Coronary artery (tissue), 2 donors: Measurements from ENCODE around the gene CASP7.

Experiments
- DNase-seq: peaks from one replicate; pipeline ENCODE4 v3.0.0-alpha.2; 2017; ENCODE audit warnings: low spot score
- H3K27ac ChIP-seq, 2 donors: fragments of 200-600 bp; sonication (generic); one replicate each; pipeline ENCODE4 v1.5.1; 2016 to 2019
- H3K4me3 ChIP-seq: fragments of 200-600 bp; sonication (generic); 2 replicates; pipeline ENCODE4 v1.5.1; 2016; ENCODE audit warnings: mild to moderate bottlenecking, moderate library complexity
- CTCF ChIP-seq: fragments of 200-600 bp; sonication (generic); IDR thresholded peaks from one replicate; pipeline ENCODE4 v1.5.1; 2019; ENCODE audit warnings: antibody characterized with exemption

CASP7 gene

GRCh38 chr10:113711142-113711541 is 31.4 kb downstream of the CASP7 start:
- DNase-seq, result no peak
- Histone ChIP-seq H3K27ac (no peak overlapping the region), H3K4me3 (no peak overlapping the region)
- TF ChIP-seq CTCF, result no peak

GRCh38 chr10:113712024-113712423 is 32.3 kb downstream of the CASP7 start:
- DNase-seq, result no peak
- no peak overlapping the region for H3K27ac ChIP-seq
- H3K4me3 ChIP-seq, result no peak overlapping the region
- TF ChIP-seq CTCF, result no peak

- DNase-seq, result no peak
- no peak overlapping the region for H3K4me3 ChIP-seq
Measured at GRCh38 chr10:113712755-113713639, 33.3 kb downstream of the CASP7 start.

GRCh38 chr10:113713640-113713982 is 33.9 kb downstream of the CASP7 start:
- DNase-seq, result no peak
- Histone ChIP-seq H3K4me3 (no peak overlapping the region), H3K27ac (no peak overlapping the region)
- TF ChIP-seq CTCF, result no peak

More at GRCh38 chr10:113712755-113713639, 33.3 kb downstream of the CASP7 start:
- no peak for TF ChIP-seq CTCF
- H3K27ac ChIP-seq, result no peak overlapping the region

GRCh38 chr10:113716109-113716910 is 36.6 kb downstream of the CASP7 start:
- no peak for TF ChIP-seq CTCF

GRCh38 chr10:113718969-113719822 is 39.5 kb downstream of the CASP7 start:
- TF ChIP-seq CTCF, result no peak
- no peak for DNase-seq

More at GRCh38 chr10:113716109-113716910, 36.6 kb downstream of the CASP7 start:
- no peak overlapping the region for H3K27ac ChIP-seq
- no peak for DNase-seq
- no peak overlapping the region for H3K4me3 ChIP-seq

More at GRCh38 chr10:113718969-113719822, 39.5 kb downstream of the CASP7 start:
- Histone ChIP-seq H3K4me3 (no peak overlapping the region), H3K27ac (no peak overlapping the region)
